SK-N-SH (cell line): ENCODE measurements around the gene ARPC3. TPM values are rescaled to one million over a fixed set of nuclear protein-coding genes. Genes with fewer than 3 reads are reported as not detected.
"Not testable (repeated sequence)": the region's sequence is repeated elsewhere in the genome, so short reads cannot be mapped to it uniquely, and the experiment has no call there.

Experiments
- CTCF ChIA-PET: fragments of 300-600, 350-600 bp; formaldehyde crosslinking; extraction: SDS; loops from one replicate; lab custom pipeline; 2021; lab: Yijun Ruan, JAX
- POLR2A ChIA-PET: fragments of 350-600 bp; sonication (Branson Sonifier 250); formaldehyde crosslinking; extraction: SDS; loops from one replicate; lab custom pipeline; 2020; ENCODE audit warnings: antibody characterized with exemption, inconsistent platforms; lab: Yijun Ruan, JAX
- DNase-seq: peaks from one replicate; pipeline ENCODE4 v3.0.0; 2012
- H2AFZ ChIP-seq: fragments of 200-600 bp; sonication (generic); 2 replicates; pipeline ENCODE4 v1.8.1; 2016; ENCODE audit warnings: antibody characterized with exemption, mild to moderate bottlenecking, low read depth
- H3F3A ChIP-seq: fragments of 200-600 bp; sonication (generic); replicated peaks from 2 replicates; pipeline ENCODE3; 2016; ENCODE audit warnings: antibody characterized with exemption, mild to moderate bottlenecking; ENCODE audit not compliant: insufficient read depth
- H3K27ac ChIP-seq, 2 experiments: fragments of 200-500 bp in 1 of 2; fragments of 200-600 bp in 1 of 2; sonication (Bioruptor generic) in 1 of 2; sonication (generic), shearing (Covaris generic) in 1 of 2; 2 replicates each; pipeline versions ENCODE4 v1.5.1 to v1.6.1; 2014 to 2016; ENCODE audit warnings: low read depth in 2 of 2, inconsistent platforms in 1 of 2, low read length in 1 of 2, mild to moderate bottlenecking in 1 of 2, mixed read lengths in 1 of 2
- H3K27me3 ChIP-seq: fragments of 200-600 bp; sonication (generic), shearing (Covaris generic); 2 replicates; pipeline ENCODE4 v1.6.1; 2016; ENCODE audit warnings: mixed run types; ENCODE audit not compliant: insufficient read depth
- H3K36me3 ChIP-seq, 2 experiments: fragments of 200-500 bp in 1 of 2; fragments of 200-600 bp in 1 of 2; sonication (Bioruptor generic) in 1 of 2; sonication (generic) in 1 of 2; replicated peaks in 1 of 2; 2 replicates each; pipeline versions ENCODE3 to v1.5.1; 2014 to 2016; ENCODE audit warnings: low read length in 1 of 2, mild to moderate bottlenecking in 1 of 2; ENCODE audit not compliant: insufficient read depth in 2 of 2, control insufficient read depth in 1 of 2
- H3K4me1 ChIP-seq, 2 experiments: fragments of 200-500 bp in 1 of 2; fragments of 200-600 bp in 1 of 2; sonication (Bioruptor generic) in 1 of 2; sonication (generic), shearing (Covaris generic) in 1 of 2; 2 replicates each; pipeline versions ENCODE4 v1.5.1 to v1.6.1; 2014 to 2016; ENCODE audit warnings: low read depth in 1 of 2, low read length in 1 of 2, mixed run types in 1 of 2; ENCODE audit not compliant: insufficient read depth in 2 of 2, control insufficient read depth in 1 of 2
- H3K4me2 ChIP-seq: fragments of 200-600 bp; sonication (generic), shearing (Covaris generic); 2 replicates; pipeline ENCODE4 v1.6.1; 2017; ENCODE audit warnings: mixed run types
- H3K4me3 ChIP-seq, 2 experiments: fragments of 200-500 bp in 1 of 2; fragments of 200-600 bp in 1 of 2; sonication (Bioruptor generic) in 1 of 2; sonication (generic), shearing (Covaris generic) in 1 of 2; 2 replicates each; pipeline versions ENCODE4 v1.5.1 to v1.8.1; 2014 to 2016; ENCODE audit warnings: low read depth in 2 of 2, inconsistent platforms in 1 of 2, low read length in 1 of 2, mild to moderate bottlenecking in 1 of 2, mixed read lengths in 1 of 2, moderate library complexity in 1 of 2
- H3K79me2 ChIP-seq: fragments of 200-600 bp; sonication (generic); 2 replicates; pipeline ENCODE4 v1.8.1; 2017; ENCODE audit warnings: mild to moderate bottlenecking; ENCODE audit not compliant: insufficient read depth
- H3K9ac ChIP-seq: fragments of 200-600 bp; sonication (generic); 2 replicates; pipeline ENCODE4 v1.6.1; 2017; ENCODE audit warnings: mixed run types
- H3K9me2 ChIP-seq: fragments of 200-600 bp; sonication (generic); 2 replicates; pipeline ENCODE4 v1.6.1; 2017; ENCODE audit warnings: mixed run types
- H3K9me3 ChIP-seq: fragments of 200-600 bp; sonication (generic); 2 replicates; pipeline ENCODE4 v1.6.1; 2017; ENCODE audit warnings: mixed run types, mild to moderate bottlenecking, moderate library complexity
- H4K20me1 ChIP-seq: fragments of 200-600 bp; sonication (generic); 2 replicates; pipeline ENCODE4 v1.6.1; 2017; ENCODE audit warnings: mild to moderate bottlenecking, mixed run types; ENCODE audit not compliant: insufficient read depth
- EP300 ChIP-seq, 2 experiments: IDR thresholded peaks; 2 replicates each; pipeline versions ENCODE4 v1.4.0 to v1.6.1; 2012; ENCODE audit warnings: borderline replicate concordance in 1 of 2, low read depth in 1 of 2, low read length in 1 of 2
- GABPA ChIP-seq: IDR thresholded peaks from 2 replicates; pipeline ENCODE4 v1.4.0; 2012; ENCODE audit warnings: low read depth, mild to moderate bottlenecking
- JUND ChIP-seq: IDR thresholded peaks from 2 replicates; pipeline ENCODE4 v1.4.0; 2012
- MEF2A ChIP-seq: IDR thresholded peaks from 2 replicates; pipeline ENCODE4 v1.4.0; 2012; ENCODE audit warnings: low read depth, borderline replicate concordance
- RCOR1 ChIP-seq: fragments of 150-350 bp; IDR thresholded peaks from 2 replicates; pipeline ENCODE4 v1.6.1; 2017; ENCODE audit warnings: antibody characterized with exemption, low read length
- SMC3 ChIP-seq: IDR thresholded peaks from 2 replicates; pipeline ENCODE4 v1.6.1; 2012; ENCODE audit warnings: low read depth, low read length, improper control_type of control experiment
- TAF1 ChIP-seq: IDR thresholded peaks from 2 replicates; pipeline ENCODE4 v1.6.1; 2012; ENCODE audit warnings: low read depth, mild to moderate bottlenecking, low read length, moderate library complexity, borderline replicate concordance
- TCF12 ChIP-seq: IDR thresholded peaks from 2 replicates; pipeline ENCODE4 v1.4.0; 2012
- TEAD4 ChIP-seq: IDR thresholded peaks from 2 replicates; pipeline ENCODE4 v1.4.0; 2012; ENCODE audit warnings: mild to moderate bottlenecking, borderline replicate concordance; ENCODE audit not compliant: insufficient read depth
- WGBS: methylation state at CpG from one replicate; pipeline ENCODE4 v1.1.6; 2017; ENCODE audit warnings: low lambda C conversion rate; 5-methylcytosine and 5-hydroxymethylcytosine counted together
- polyA plus RNA-seq, 3 experiments: library from polyadenylated mRNA; depleted of rRNA; stranded (reverse); fragments of >200 nt; gene quantifications; 2 replicates each; pipeline ENCODE4 v1.2.3, GENCODE V29; 2012

Gene ARPC3
- polyA plus RNA-seq, 1 of the 3 experiments (the other 2 are of a cell fraction), result 50.5 TPM

DNA sequence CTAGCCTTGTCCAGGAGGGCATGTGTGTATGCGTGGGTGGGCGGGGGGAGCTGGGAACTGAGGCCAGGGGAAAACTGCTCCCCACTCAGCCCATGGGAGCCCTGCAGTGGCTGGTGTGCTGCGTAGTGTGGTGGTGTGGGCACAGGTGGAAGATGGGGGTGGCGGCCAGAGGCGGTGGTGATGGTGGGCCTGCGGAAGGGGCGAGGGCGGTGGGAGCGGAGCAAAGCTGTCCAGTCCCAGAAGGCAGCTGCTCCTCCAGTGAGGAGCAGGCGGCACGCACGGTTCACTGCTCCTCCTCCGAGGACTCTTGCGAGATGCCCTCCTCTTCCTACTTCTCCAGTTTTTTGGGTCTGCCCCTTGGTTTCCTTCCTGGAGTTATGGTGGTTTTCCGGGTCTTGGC, 20.5 kb downstream of the ARPC3 start:
- DNase-seq, POLR2A ChIA-PET, H3K4me2 ChIP-seq, H3K36me3 ChIP-seq, H3K27me3 ChIP-seq, H3K9me3 ChIP-seq, H3K4me3 ChIP-seq, H3K27ac ChIP-seq, H3K4me1 ChIP-seq, H3K9ac ChIP-seq, H2AFZ ChIP-seq, H4K20me1 ChIP-seq, H3K9me2 ChIP-seq, H3K79me2 ChIP-seq: not testable (repeated sequence)
- CTCF ChIA-PET, result interaction anchor here (0.7 to 2.9 kb wide), 2 partner anchors 39 to 327 kb away, joined by 3 to 35 read pairs; partner anchors contain the start of gene FAM216A
- H3F3A ChIP-seq, result peaks cover 15% of the 10 kb centered on the region
- 99% methylated on average over 15 of the region's 15 CpGs for WGBS

GRCh38 chr12:110426406-110426805, 23.7 kb downstream of the ARPC3 start:
- peak; percentile 54 for DNase-seq
- peak overlapping the region in 1 of 2 experiments; percentile 24; a peak in 2 of 4 replicates for H3K27ac ChIP-seq
- no peaks in the 10 kb centered on the region for H3F3A ChIP-seq
- no peaks in the 10 kb centered on the region for H3K9me2 ChIP-seq
- no peaks in the 10 kb centered on the region for H3K27me3 ChIP-seq
- H3K36me3 ChIP-seq, result no peaks in the 10 kb centered on the region
- no peaks in the 10 kb centered on the region; a peak in 1 of 4 replicates for H3K4me1 ChIP-seq
- TF ChIP-seq GABPA (no peak), RCOR1 (0 out of 2 replicates have a peak, but pooled peaks have one; percentile 37), MEF2A (no peak), EP300 (IDR thresholded peaks at IDR 0.05; ENCODE audit: borderline replicate concordance in 1 of 2, low read depth in 1 of 2, low read length in 1 of 2) (peak in 1 of 2 experiments; percentile 46; a peak in 1 of 4 replicates)
- no peaks in the 10 kb centered on the region for H4K20me1 ChIP-seq
- no peak overlapping the region for H3K9ac ChIP-seq
- no peaks in the 10 kb centered on the region for H3K9me3 ChIP-seq
- 19% methylated on average over 3 of the region's 3 CpGs for WGBS
- ChIA-PET POLR2A (no interaction called here), CTCF (interaction anchor here (1.1 to 2.0 kb wide), 3 partner anchors 23 to 327 kb away, joined by 3 to 9 read pairs (median 3); partner anchors contain the start of gene ARPC3)
- H3K4me3 ChIP-seq, result no peak overlapping the region
- no peak overlapping the region for H2AFZ ChIP-seq
- H3K79me2 ChIP-seq, result no peaks in the 10 kb centered on the region
- no peak overlapping the region for H3K4me2 ChIP-seq

DNA sequence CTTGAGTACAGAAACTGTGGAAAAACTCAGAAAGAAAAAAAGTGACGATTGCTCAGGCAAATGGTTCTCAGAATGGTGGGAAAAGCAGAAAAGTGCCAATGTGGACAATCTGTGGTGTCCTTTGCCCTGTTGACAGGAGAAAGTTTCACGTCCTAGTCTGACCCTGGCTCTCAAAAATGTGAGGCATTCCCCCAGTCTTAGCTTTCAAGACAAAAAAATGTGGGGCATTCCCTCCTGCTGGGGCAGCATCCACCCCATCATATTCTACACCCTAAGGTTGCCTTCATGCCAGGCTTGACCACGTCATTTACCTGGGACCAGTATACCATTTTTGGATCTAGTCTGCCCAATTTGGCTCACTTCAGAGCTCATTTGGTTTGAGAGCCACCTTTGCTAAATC, 25.9 kb downstream of the ARPC3 start:
- 69% methylated on average over 3 of the region's 3 CpGs for WGBS
- H3K4me1 ChIP-seq, result no peaks in the 10 kb centered on the region; a peak in 1 of 4 replicates
- no peak overlapping the region for H2AFZ ChIP-seq
- H3K79me2 ChIP-seq, result no peaks in the 10 kb centered on the region
- no peak for DNase-seq
- no peak overlapping the region for H3K27ac ChIP-seq
- TF ChIP-seq TEAD4 (no peak), TCF12 (no peak), SMC3 (no peak), JUND (no peak), TAF1 (no peak)
- H3K9me3 ChIP-seq, result no peaks in the 10 kb centered on the region
- H3F3A ChIP-seq, result no peaks in the 10 kb centered on the region
- no peaks in the 10 kb centered on the region for H4K20me1 ChIP-seq
- no peaks in the 10 kb centered on the region for H3K36me3 ChIP-seq
- no peak overlapping the region for H3K4me2 ChIP-seq
- no peaks in the 10 kb centered on the region for H3K9me2 ChIP-seq
- POLR2A ChIA-PET, result no interaction called here
- CTCF ChIA-PET, result interaction anchor here (0.6 to 2.0 kb wide), 7 partner anchors 23 to 366 kb away, joined by 3 to 9 read pairs (median 3); partner anchors contain the start of genes ARPC3 and FAM216A
- H3K27me3 ChIP-seq, result no peaks in the 10 kb centered on the region
- H3K4me3 ChIP-seq, result no peak overlapping the region
- H3K9ac ChIP-seq, result no peak overlapping the region
